ENCODE results near the gene STRAP. TPM values are rescaled to one million over a fixed set of nuclear protein-coding genes. Genes with fewer than 3 reads are reported as not detected.
"Not testable (repeated sequence)": the region's sequence is repeated elsewhere in the genome, so short reads cannot be mapped to it uniquely, and the experiment has no call there.

The STRAP gene
- total RNA-seq, 6 donors from 2014 or later, result 16.8 to 68.4 (median 53.9) TPM

- no peaks in the 10 kb centered on the region for H3K4me1 ChIP-seq
- TF ChIP-seq POLR2A (IDR thresholded peaks at IDR 0.05) (no peak), CTCF (IDR thresholded peaks at IDR 0.05) (no peak), EP300 (IDR thresholded peaks at IDR 0.05) (no peak), POLR2AphosphoS5 (IDR thresholded peaks at IDR 0.05) (no peak)
- H3K36me3 ChIP-seq, result no peaks in the 10 kb centered on the region
- peaks cover 0 to 9% (median 0%) of the 10 kb centered on the region in 4 donors for H3K9me3 ChIP-seq
- no peak overlapping the region for H3K4me3 ChIP-seq
- no peak overlapping the region for H3K27ac ChIP-seq
- ATAC-seq (ENCODE audit: low FRiP score in 2 of 2) (no peak), DNase-seq (no peak)
- WGBS, 2 donors, result 95% methylated on average over 5 of the region's 5 CpGs
- no peaks in the 10 kb centered on the region for H3K27me3 ChIP-seq
Observed at GRCh38 chr12:15942475-15942874, 60.3 kb downstream of the STRAP start.

- H3K4me1 ChIP-seq; H3K9me3 ChIP-seq; H3K4me3 ChIP-seq; H3K36me3 ChIP-seq; ATAC-seq (ENCODE audit: low FRiP score in 2 of 2); H3K27me3 ChIP-seq; DNase-seq; H3K27ac ChIP-seq: not testable (repeated sequence)
- 92 to 97% methylated on average over 5 of the region's 5 CpGs for WGBS, 2 donors
Observed at GRCh38 chr12:15943519-15943918, 61.3 kb downstream of the STRAP start.

- ATAC-seq (ENCODE audit: low FRiP score in 2 of 2); H3K4me1 ChIP-seq; DNase-seq; H3K27ac ChIP-seq; H3K4me3 ChIP-seq; H3K36me3 ChIP-seq; H3K9me3 ChIP-seq; H3K27me3 ChIP-seq: not testable (repeated sequence)
- 97% methylated on average over 10 of the region's 10 CpGs for WGBS, 2 donors
Observed at GRCh38 chr12:15948461-15948860, 66.3 kb downstream of the STRAP start.

Other genes with a start within 250 kb of the STRAP start
- 100 to 1,000 TPM in 2 of 6 donors, 10 to 100 TPM in 4; 43.9 to 112 (median 67.2) TPM for gene EPS8, start 93.0 kb upstream of the STRAP start, total RNA-seq
- gene DERA, start 28.9 kb downstream of the STRAP start, total RNA-seq, result 10 to 100 TPM; 13.6 to 63.8 (median 39.2) TPM